ENCODE measurements around the gene TIGAR.

- TF ChIP-seq CTCF (IDR thresholded peaks at IDR 0.05; ENCODE audit: extremely low read depth in 1 of 2, insufficient read depth in 1 of 2, low read depth in 1 of 2, low read length in 2 of 2): no peak
- TF ChIP-seq POLR2A (IDR thresholded peaks at IDR 0.05; ENCODE audit: low read depth, low read length): no peak
- no peak for TF ChIP-seq POLR2AphosphoS5 (IDR thresholded peaks at IDR 0.05; ENCODE audit: insufficient read depth, low read depth, low read length)
- no peak for TF ChIP-seq EZH2 (IDR thresholded peaks at IDR 0.05; ENCODE audit: borderline replicate concordance, low read depth, low read length, severe bottlenecking)
- TF ChIP-seq, protein P1, sequence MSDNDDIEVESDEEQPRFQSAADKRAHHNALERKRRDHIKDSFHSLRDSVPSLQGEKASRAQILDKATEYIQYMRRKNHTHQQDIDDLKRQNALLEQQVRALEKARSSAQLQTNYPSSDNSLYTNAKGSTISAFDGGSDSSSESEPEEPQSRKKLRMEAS (IDR thresholded peaks at IDR 0.05; ENCODE audit: insufficient read depth, insufficient read length): no peak
Measured at GRCh38 chr12:4383304-4383865, 62.4 kb downstream of the TIGAR start.
